A549 treated with CORT108297 at 1 μM for 4 hours (cell line): Measurements from ENCODE around the gene SSC4D. TPM values are rescaled to one million over a fixed set of nuclear protein-coding genes. Genes with fewer than 3 reads are reported as not detected.

Source experiments
- total RNA-seq: library from RNA; stranded (reverse); fragments of 200-300 nt; extraction: Qiagen RNA extraction; gene quantifications from 5 replicates; pipeline ENCODE4 v1.2.3, GENCODE V29; 2022

SSC4D gene
- total RNA-seq = 0.88 to 1.5 TPM (median 1.1 TPM) in 5 replicates

GRCh38 chr7:76409537-76409936, at the start of gene SSC4D:
Gene SSC4D, minus strand, starts transcription at chr7:76409697. Its CDS starts 5,258 bp downstream, at chr7:76404439.

GRCh38 chr7:76424413-76425111, 15.1 kb upstream of the SSC4D start, which contains the start of gene ZP3:
Gene ZP3, plus strand, starts transcription at chr7:76424950. Its CDS starts 15 bp downstream, at chr7:76424965.

GRCh38 chr7:76358481-76359110, 50.9 kb downstream of the SSC4D start, which contains the start of gene YWHAG:
Gene YWHAG, minus strand, starts transcription at chr7:76358991. Its CDS starts 183 bp downstream, at chr7:76358808.

Other genes with a start within 250 kb of the SSC4D start
- 6.3 to 10.0 TPM (median 8.5 TPM) in 5 replicates for gene SRRM3, start 207.8 kb downstream of the SSC4D start, total RNA-seq
- 771 to 1,221 TPM (median 1,161 TPM) in 5 replicates for gene HSPB1, start 107.0 kb downstream of the SSC4D start, total RNA-seq
- gene YWHAG, start 50.7 kb downstream of the SSC4D start, total RNA-seq = 213 to 242 TPM (median 226 TPM) in 5 replicates
- 16.6 to 21.8 TPM (median 19.3 TPM) in 5 replicates for gene ZP3, start 15.3 kb upstream of the SSC4D start, total RNA-seq
- gene DTX2, start 52.0 kb upstream of the SSC4D start, total RNA-seq = 35.7 to 40.1 TPM (median 38.8 TPM) in 5 replicates
- 10.2 to 19.3 TPM (median 18.6 TPM) in 5 replicates for gene UPK3B, start 100.9 kb upstream of the SSC4D start, total RNA-seq
- gene SPDYE16, start 133.6 kb upstream of the SSC4D start, total RNA-seq = 0.03 to 0.14 TPM (median 0.05 TPM) in 3 of 5 replicates, not detected in the others
- 21.5 to 25.9 TPM (median 23.8 TPM) in 5 replicates for gene POMZP3, start 217.6 kb upstream of the SSC4D start, total RNA-seq